HepG2 (cell line): ENCODE results near the gene CMTM8.

ENCODE experiments used
- AKAP8 ChIP-seq: sonication (generic); formaldehyde crosslinking; IDR thresholded peaks from 2 replicates; pipeline ENCODE4 v1.5.1; 2020; ENCODE audit warnings: mild to moderate bottlenecking, missing genetic modification reagents
- CREB3 ChIP-seq: sonication (generic); formaldehyde crosslinking; IDR thresholded peaks from 2 replicates; pipeline ENCODE4 v1.5.0; 2020; ENCODE audit warnings: missing genetic modification reagents
- CTCF ChIP-seq: sonication (generic); formaldehyde crosslinking; IDR thresholded peaks from 2 replicates; pipeline ENCODE4 v1.5.0; 2020; ENCODE audit warnings: mild to moderate bottlenecking, missing genetic modification reagents, moderate library complexity
- ETV5 ChIP-seq: IDR thresholded peaks from 2 replicates; pipeline ENCODE4 v1.6.1; 2018; ENCODE audit warnings: missing biosample characterization, missing genetic modification reagents, inconsistent platforms, borderline replicate concordance
- NFIC ChIP-seq: IDR thresholded peaks from 2 replicates; pipeline ENCODE4 v1.6.1; 2012; ENCODE audit warnings: mild to moderate bottlenecking, low read length, inconsistent platforms
- RAD21 ChIP-seq: fragments of 450-650 bp; formaldehyde crosslinking; IDR thresholded peaks from 2 replicates; pipeline ENCODE4 v1.5.0; 2020; ENCODE audit warnings: mild to moderate bottlenecking
- SRF ChIP-seq: IDR thresholded peaks from 2 replicates; pipeline ENCODE4 v1.6.1; 2011; ENCODE audit warnings: mild to moderate bottlenecking, low read depth, low read length, moderate library complexity
- ZZZ3 ChIP-seq: sonication (generic); formaldehyde crosslinking; IDR thresholded peaks from 2 replicates; pipeline ENCODE4 v1.4.0; 2020; ENCODE audit warnings: missing genetic modification reagents, mild to moderate bottlenecking, borderline replicate concordance

- TF ChIP-seq ETV5 (CRISPR knock-in tag) (no peak), NFIC (no peak), SRF (no peak), AKAP8 (no peak), CTCF (no peak), RAD21 (CRISPR knock-in tag) (no peak), CREB3 (CRISPR knock-in tag) (no peak), ZZZ3 (no peak)
Observed at GRCh38 chr3:32413845-32414521, 175.5 kb downstream of the CMTM8 start.
